ENCODE data around the gene TEX261. TPM values are rescaled to one million over a fixed set of nuclear protein-coding genes. Genes with fewer than 3 reads are reported as not detected.

The TEX261 gene
- total RNA-seq, 1 donor from 2014 or later, result 18.1 TPM

Small RNA genes within 50 kb of the gene (small RNA-seq; reads per million reads assigned to genes)
- not detected for gene RN7SL160P

Other genes with a start within 250 kb of the TEX261 start
- gene ADD2, start 226.7 kb downstream of the TEX261 start, total RNA-seq, result 435 TPM
- not detected for gene FIGLA, start 204.2 kb downstream of the TEX261 start, total RNA-seq
- not detected for gene CLEC4F, start 174.3 kb downstream of the TEX261 start, total RNA-seq
- not detected for gene CD207, start 159.1 kb downstream of the TEX261 start, total RNA-seq
- gene VAX2, start 94.3 kb downstream of the TEX261 start, total RNA-seq, result 0.31 TPM
- not detected for gene ATP6V1B1, start 59.0 kb downstream of the TEX261 start, total RNA-seq
- gene ANKRD53, start 16.2 kb downstream of the TEX261 start, total RNA-seq, result 0.62 TPM
- gene NAGK, start 73.8 kb upstream of the TEX261 start, total RNA-seq, result 34.0 TPM
- gene MCEE, start 135.4 kb upstream of the TEX261 start, total RNA-seq, result 10.3 TPM
- gene MPHOSPH10, start 135.8 kb upstream of the TEX261 start, total RNA-seq, result 28.9 TPM
- gene PAIP2B, start 232.2 kb upstream of the TEX261 start, total RNA-seq, result 19.0 TPM